Endothelial cell of umbilical vein (primary cell): ENCODE measurements around the gene MCM5. TPM values are rescaled to one million over a fixed set of nuclear protein-coding genes. Genes with fewer than 3 reads are reported as not detected.

Experiments used
- BruUV-seq: library from RNA; stranded (reverse); fragments of 400-500 nt; replicated peaks from 2 replicates; lab custom pipeline; 2021; lab: Mats Ljungman, UMichigan
- CTCF ChIA-PET: fragments of 300-600, 350-600 bp; sonication (Branson Sonifier 250); formaldehyde crosslinking; loops from one replicate; lab custom pipeline; 2021; ENCODE audit warnings: antibody characterized with exemption, inconsistent platforms; lab: Charles Lee
- POLR2A ChIA-PET: fragments of 300-600, 350-600 bp; sonication (Branson Sonifier 250); formaldehyde crosslinking; loops from one replicate; lab custom pipeline; 2021; ENCODE audit warnings: antibody characterized with exemption, inconsistent platforms; lab: Charles Lee
- DNase-seq: peaks from one replicate; pipeline ENCODE4 v3.0.0-alpha.2; 2011; ENCODE audit warnings: low read depth, low spot score
- FAIRE-seq: peaks from 2 replicates; lab custom pipeline; 2011; peaks lifted over from hg19 to GRCh38; lab: Jason Lieb, UNC
- H2AFZ ChIP-seq: 2 replicates; pipeline ENCODE4 v1.6.0; 2012; ENCODE audit warnings: low read depth, low read length, control low read depth, inconsistent platforms
- H3K27ac ChIP-seq: 2 replicates; pipeline ENCODE4 v1.5.1; 2011; ENCODE audit warnings: low read depth, mild to moderate bottlenecking, control low read depth, low read length, moderate library complexity; ENCODE audit not compliant: insufficient read depth
- H3K27me3 ChIP-seq, 2 experiments: 2 replicates each; pipeline versions ENCODE4 v1.6.0 to v1.6.1; 2011; ENCODE audit warnings: low read length in 2 of 2, mixed read lengths in 1 of 2; ENCODE audit not compliant: control insufficient read depth in 2 of 2, insufficient read depth in 2 of 2
- H3K36me3 ChIP-seq, 2 experiments: 2 replicates in 1 of 2; 3 replicates in 1 of 2; pipeline ENCODE4 v1.5.1; 2011; ENCODE audit warnings: low read length in 2 of 2, mild to moderate bottlenecking in 1 of 2, moderate library complexity in 1 of 2; ENCODE audit not compliant: control insufficient read depth in 2 of 2, insufficient read depth in 2 of 2; ENCODE audit errors: extremely low read depth in 1 of 2
- H3K4me1 ChIP-seq: 3 replicates; pipeline ENCODE4 v1.5.1; 2011; ENCODE audit warnings: mild to moderate bottlenecking, low read length; ENCODE audit not compliant: control insufficient read depth, insufficient read depth; ENCODE audit errors: extremely low read depth
- H3K4me2 ChIP-seq: 2 replicates; pipeline ENCODE4 v1.6.1; 2011; ENCODE audit warnings: low read length, control low read depth, mixed read lengths; ENCODE audit not compliant: insufficient read depth
- H3K4me3 ChIP-seq, 3 experiments: fragments of 200-600 bp in 1 of 3; sonication (generic), shearing (Covaris generic) in 1 of 3; replicated peaks in 1 of 3; 2 replicates each; pipeline ENCODE4 v1.5.1; 2011 to 2016; ENCODE audit warnings: control low read depth in 3 of 3, low read length in 3 of 3, mild to moderate bottlenecking in 2 of 3, inconsistent platforms in 1 of 3, low read depth in 1 of 3, moderate library complexity in 1 of 3; ENCODE audit not compliant: insufficient read depth in 1 of 3
- H3K79me2 ChIP-seq: 2 replicates; pipeline ENCODE4 v1.6.0; 2012; ENCODE audit warnings: low read length, inconsistent platforms; ENCODE audit not compliant: control insufficient read depth, insufficient read depth
- H3K9ac ChIP-seq: replicated peaks from 2 replicates; pipeline ENCODE3; 2011; ENCODE audit warnings: low read length, control low read depth; ENCODE audit not compliant: insufficient read depth; ENCODE audit errors: extremely low read depth
- H3K9me1 ChIP-seq: replicated peaks from 3 replicates; pipeline ENCODE4 v1.6.0; 2011; ENCODE audit warnings: mild to moderate bottlenecking, low read length; ENCODE audit not compliant: control insufficient read depth, insufficient read depth; ENCODE audit errors: extremely low read depth
- H3K9me3 ChIP-seq: replicated peaks from 2 replicates; pipeline ENCODE4 v1.5.1; 2012; ENCODE audit warnings: low read length, inconsistent platforms; ENCODE audit not compliant: control insufficient read depth, insufficient read depth
- H4K20me1 ChIP-seq: replicated peaks from 2 replicates; pipeline ENCODE3; 2011; ENCODE audit warnings: mild to moderate bottlenecking, low read length; ENCODE audit not compliant: control insufficient read depth, insufficient read depth; ENCODE audit errors: extremely low read depth
- EZH2 ChIP-seq: IDR thresholded peaks from 2 replicates; pipeline ENCODE4 v1.6.1; 2012; ENCODE audit warnings: borderline replicate concordance, low read depth, mild to moderate bottlenecking, moderate library complexity, low read length, inconsistent platforms; ENCODE audit not compliant: severe bottlenecking
- FOS ChIP-seq: IDR thresholded peaks from 2 replicates; pipeline ENCODE4 v1.6.1; 2011; ENCODE audit warnings: mild to moderate bottlenecking, low read length, moderate library complexity, borderline replicate concordance; ENCODE audit not compliant: insufficient read depth
- MYC ChIP-seq: IDR thresholded peaks from one replicate; pipeline ENCODE4 v1.6.1; 2011; ENCODE audit warnings: mild to moderate bottlenecking, low read depth, low read length
- POLR2AphosphoS5 ChIP-seq: IDR thresholded peaks from 2 replicates; pipeline ENCODE4 v1.6.1; 2012; ENCODE audit warnings: low read depth, mild to moderate bottlenecking, control low read depth, low read length, moderate library complexity; ENCODE audit not compliant: insufficient read depth
- dilution Hi-C: fragments of 300-500 bp; cut with MboI; formaldehyde crosslinking; loops from one replicate; pipeline ENCODE4 v1.15.0; 2019; ENCODE audit warnings: low sequenced_read_pairs; ENCODE audit not compliant: extremely low pct_ligation_motif_present
- intact Hi-C: fragments of 100-400 bp; cut with micrococcal nuclease; formaldehyde crosslinking; loops from one replicate; pipeline ENCODE4 v1.10.0; 2022
- polyA plus RNA-seq, 4 experiments: library from polyadenylated mRNA; depleted of rRNA in 3 of 4; stranded (reverse) in 3 of 4; unstranded in 1 of 4; fragments of >200 nt; gene quantifications; 2 replicates each; pipeline versions ENCODE4 v1.2.1 to v1.2.3, GENCODE V29; 2011 to 2012; ENCODE audit warnings: missing spikeins in 1 of 4
- total RNA-seq: library from RNA; stranded (reverse); gene quantifications from 2 replicates; pipeline ENCODE4 v1.2.3, GENCODE V29; 2021
- TF ChIP-seq, protein P1 (sequence below), 2 donors: IDR thresholded peaks; 1 replicate in 1 of 2; 2 replicates in 1 of 2; pipeline ENCODE4 v1.5.1; 2011; ENCODE audit warnings: low read length in 2 of 2, mild to moderate bottlenecking in 2 of 2, moderate library complexity in 2 of 2, control low read depth in 1 of 2, inconsistent platforms in 1 of 2, low read depth in 1 of 2; ENCODE audit not compliant: insufficient read depth in 1 of 2; ENCODE audit errors: extremely low read depth in 1 of 2
- TF ChIP-seq, protein P2 (sequence below): IDR thresholded peaks from 2 replicates; pipeline ENCODE4 v1.6.1; 2011; ENCODE audit not compliant: insufficient read depth, insufficient read length

Gene MCM5
- total and polyA plus RNA-seq, 2 donors (not counting 3 experiments of a cell fraction or from before 2014, with no cell fraction given) = 67.8 to 111 TPM

DNA sequence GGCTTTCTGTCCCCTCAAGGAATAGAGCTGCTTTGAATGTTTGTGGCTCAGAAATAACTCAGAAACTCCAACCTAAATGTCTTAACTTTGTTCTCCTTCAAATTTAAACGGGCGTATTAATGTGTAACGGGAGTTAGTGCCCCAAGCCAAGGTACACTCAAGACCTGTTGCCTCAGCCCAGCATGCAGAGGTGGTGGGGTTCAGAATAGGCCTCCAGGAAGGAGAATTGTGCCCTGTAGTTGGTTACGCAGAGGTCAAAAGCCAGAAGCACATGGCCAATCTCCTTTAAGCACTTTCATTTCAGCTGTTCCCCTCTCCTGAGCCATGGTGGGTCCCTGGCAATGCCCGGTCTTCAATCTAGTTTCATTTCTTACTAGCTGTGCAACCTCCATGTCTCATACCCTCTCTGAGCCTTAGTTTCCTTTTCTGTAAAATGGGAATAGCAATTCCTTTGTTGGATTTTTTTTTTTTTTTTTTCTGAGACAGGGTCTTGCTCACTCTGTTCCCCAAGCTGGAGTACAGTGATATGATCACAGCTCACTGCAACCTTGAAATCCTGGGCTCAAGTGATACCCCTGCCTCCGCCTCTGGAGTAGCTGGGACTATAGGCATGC, 14.9 kb upstream of the MCM5 start:
- no peaks in the 10 kb centered on the region for H3K9me3 ChIP-seq
- no peak for DNase-seq
- no TSS peak for BruUV-seq
- TF ChIP-seq FOS = no peak
- no peak for TF ChIP-seq EZH2
- TF ChIP-seq, protein P1, sequence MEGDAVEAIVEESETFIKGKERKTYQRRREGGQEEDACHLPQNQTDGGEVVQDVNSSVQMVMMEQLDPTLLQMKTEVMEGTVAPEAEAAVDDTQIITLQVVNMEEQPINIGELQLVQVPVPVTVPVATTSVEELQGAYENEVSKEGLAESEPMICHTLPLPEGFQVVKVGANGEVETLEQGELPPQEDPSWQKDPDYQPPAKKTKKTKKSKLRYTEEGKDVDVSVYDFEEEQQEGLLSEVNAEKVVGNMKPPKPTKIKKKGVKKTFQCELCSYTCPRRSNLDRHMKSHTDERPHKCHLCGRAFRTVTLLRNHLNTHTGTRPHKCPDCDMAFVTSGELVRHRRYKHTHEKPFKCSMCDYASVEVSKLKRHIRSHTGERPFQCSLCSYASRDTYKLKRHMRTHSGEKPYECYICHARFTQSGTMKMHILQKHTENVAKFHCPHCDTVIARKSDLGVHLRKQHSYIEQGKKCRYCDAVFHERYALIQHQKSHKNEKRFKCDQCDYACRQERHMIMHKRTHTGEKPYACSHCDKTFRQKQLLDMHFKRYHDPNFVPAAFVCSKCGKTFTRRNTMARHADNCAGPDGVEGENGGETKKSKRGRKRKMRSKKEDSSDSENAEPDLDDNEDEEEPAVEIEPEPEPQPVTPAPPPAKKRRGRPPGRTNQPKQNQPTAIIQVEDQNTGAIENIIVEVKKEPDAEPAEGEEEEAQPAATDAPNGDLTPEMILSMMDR (IDR thresholded peaks at IDR 0.05; ENCODE audit: extremely low read depth in 1 of 2, insufficient read depth in 1 of 2, low read depth in 1 of 2, low read length in 2 of 2) = no peak
- TF ChIP-seq POLR2AphosphoS5 = no peak
- no peak for TF ChIP-seq MYC
- TF ChIP-seq, protein P2, sequence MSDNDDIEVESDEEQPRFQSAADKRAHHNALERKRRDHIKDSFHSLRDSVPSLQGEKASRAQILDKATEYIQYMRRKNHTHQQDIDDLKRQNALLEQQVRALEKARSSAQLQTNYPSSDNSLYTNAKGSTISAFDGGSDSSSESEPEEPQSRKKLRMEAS = no peak
- no peak overlapping the region for H3K27ac ChIP-seq
- peaks cover 18% of the 10 kb centered on the region for H3K4me1 ChIP-seq
- POLR2A ChIA-PET = interaction anchor here (0.6 kb wide), 2 partner anchors 14 to 33 kb away, joined by 4 read pairs; no protein-coding TSS in a partner anchor
- no peaks in the 10 kb centered on the region for H3K27me3 ChIP-seq
- CTCF ChIA-PET = interaction anchor here (0.8 to 1.3 kb wide), 3 partner anchors 12 to 45 kb away, joined by 3 read pairs; no protein-coding TSS in a partner anchor
- no peak overlapping the region for H3K9ac ChIP-seq
- H4K20me1 ChIP-seq = no peaks in the 10 kb centered on the region
- H3K36me3 ChIP-seq = peaks cover 2 to 27% of the 10 kb centered on the region in 2 experiments
- intact Hi-C loops = no loop called here
- no peak for FAIRE-seq
- H3K4me3 ChIP-seq = no peak overlapping the region
- no peak overlapping the region for H2AFZ ChIP-seq
- dilution Hi-C loops = no loop called here
- H3K9me1 ChIP-seq = no peaks in the 10 kb centered on the region
- H3K79me2 ChIP-seq = peaks cover 13% of the 10 kb centered on the region
- H3K4me2 ChIP-seq = no peak overlapping the region
